ENCODE data around the gene FAM13B.
"Not testable (repeated sequence)": the region's sequence is repeated elsewhere in the genome, so short reads cannot be mapped to it uniquely, and the experiment has no call there.

The FAM13B gene

DNA sequence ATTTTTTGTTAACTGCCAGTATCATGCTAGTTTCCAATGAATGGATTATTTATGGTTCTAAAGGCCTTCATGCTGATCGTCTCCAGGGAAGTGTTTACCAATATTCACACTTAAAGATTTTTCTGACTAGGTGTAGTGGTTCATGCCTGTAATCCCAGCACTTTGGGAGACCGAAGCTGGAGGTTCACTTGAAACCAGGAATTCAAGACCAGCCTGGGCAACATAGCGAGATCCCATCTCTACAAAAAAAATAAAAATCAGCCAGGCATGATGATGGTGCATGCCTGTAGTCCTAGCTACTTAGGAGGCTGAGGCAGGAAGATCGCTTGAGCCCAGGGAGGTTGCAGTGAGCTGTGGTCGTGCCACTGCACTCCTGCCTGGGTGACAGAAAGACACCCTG is 43.5 kb downstream of the FAM13B start:
- no peak for DNase-seq

- no peak for DNase-seq
These were observed 57.7 kb downstream of the FAM13B start for GRCh38 chr5:137975208-137975607.

GRCh38 chr5:137970384-137970783 is 62.5 kb downstream of the FAM13B start:
- DNase-seq: not testable (repeated sequence)

DNA sequence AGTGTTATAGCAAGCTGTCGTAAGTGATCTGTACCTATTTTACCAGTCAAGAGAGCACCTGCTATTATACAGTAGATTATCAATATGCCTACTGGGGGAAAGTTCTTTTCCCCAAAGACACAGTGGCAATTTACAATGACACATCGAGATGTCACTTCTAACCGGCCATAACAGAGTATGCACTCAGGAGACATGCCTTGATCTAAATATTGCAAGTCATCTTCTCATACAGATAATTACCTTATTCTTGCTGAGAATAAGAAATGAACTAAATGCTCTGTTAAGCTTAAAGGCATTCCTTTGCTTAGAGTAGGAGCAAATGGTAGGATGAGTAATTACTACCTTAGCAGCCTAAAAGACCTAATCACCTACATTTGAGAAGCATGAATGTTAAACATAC is 72.1 kb downstream of the FAM13B start:
- DNase-seq: no peak

- no peak for DNase-seq
These were observed 72.7 kb downstream of the FAM13B start for GRCh38 chr5:137960141-137960540.

DNA sequence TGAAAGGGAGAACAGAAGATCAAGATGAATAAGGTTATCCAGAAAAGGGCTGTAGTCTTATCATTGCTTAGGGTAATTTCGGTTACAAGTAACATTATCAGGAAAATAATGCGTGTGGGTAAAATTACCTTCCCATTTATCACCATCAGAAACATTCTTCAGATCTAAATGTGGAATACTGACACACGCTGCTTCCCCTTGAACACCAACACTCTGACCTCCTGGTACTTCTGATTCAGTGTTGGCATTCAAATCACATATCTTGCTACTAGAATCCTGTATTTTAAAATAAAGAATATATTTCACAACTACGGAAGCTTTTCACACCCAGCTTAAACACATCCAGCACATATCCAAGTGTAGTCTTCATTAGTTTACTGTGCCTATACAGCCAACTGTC is 73.4 kb downstream of the FAM13B start:
- DNase-seq: no peak

- no peak for DNase-seq
These were observed 74.9 kb downstream of the FAM13B start for GRCh38 chr5:137957948-137958347.

DNA sequence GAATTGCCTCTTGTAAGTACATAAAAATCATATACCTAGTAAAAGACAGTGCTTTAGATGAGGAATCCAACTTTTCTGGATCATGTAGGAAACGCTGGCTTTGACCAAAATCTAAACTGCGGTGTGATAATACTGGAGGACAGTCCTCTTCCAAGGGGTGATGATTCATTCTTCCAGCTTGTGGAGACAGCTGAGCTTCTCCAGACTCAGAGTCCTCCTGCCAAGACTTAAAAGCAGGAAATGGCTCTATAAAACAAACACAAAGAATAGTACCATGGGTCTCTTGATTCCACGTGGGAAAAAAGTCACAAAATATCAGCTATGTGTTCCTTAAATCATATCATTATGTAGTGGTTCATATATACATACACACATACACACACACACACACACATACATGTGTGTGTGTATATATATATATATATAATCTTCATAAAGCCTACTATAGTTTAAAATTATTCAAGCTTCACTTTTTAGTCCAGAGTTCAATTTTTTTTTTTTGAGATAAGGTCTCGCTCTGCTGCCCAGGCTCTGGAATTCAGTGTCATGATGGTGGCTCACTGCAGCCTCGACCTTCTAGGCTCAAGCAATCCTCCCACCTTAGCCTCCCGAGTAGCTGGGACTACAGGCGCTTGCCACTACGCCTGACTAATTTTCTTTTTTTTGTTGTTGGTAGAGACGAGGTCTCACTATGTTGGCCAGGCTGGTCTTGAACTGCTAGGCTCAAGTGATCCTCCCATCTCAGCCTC is 78.6 kb downstream of the FAM13B start:
- no peak for DNase-seq

- DNase-seq: no peak
These were observed 87.1 kb downstream of the FAM13B start for GRCh38 chr5:137945825-137946224.

DNA sequence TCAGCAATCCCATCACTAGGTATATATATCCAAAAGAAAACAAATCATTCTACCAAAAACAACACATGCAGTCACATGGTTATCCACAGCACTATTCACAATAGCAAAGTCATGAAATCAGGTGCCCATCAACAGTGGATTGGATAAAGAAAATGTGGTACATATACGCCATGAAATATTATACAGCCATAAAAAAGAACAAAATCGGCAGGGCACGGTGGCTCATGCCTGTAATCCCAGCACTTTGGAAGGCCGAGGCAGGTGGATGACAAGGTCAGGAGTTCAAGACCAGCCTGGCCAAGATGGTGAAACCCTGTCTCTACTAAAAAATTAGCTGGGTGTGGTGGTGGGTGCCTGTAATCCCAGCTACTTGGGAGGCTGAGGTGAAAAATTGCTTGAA is 88.6 kb downstream of the FAM13B start:
- not testable (repeated sequence) for DNase-seq

GRCh38 chr5:137939331-137939730 is 93.5 kb downstream of the FAM13B start:
- DNase-seq: no peak

DNA sequence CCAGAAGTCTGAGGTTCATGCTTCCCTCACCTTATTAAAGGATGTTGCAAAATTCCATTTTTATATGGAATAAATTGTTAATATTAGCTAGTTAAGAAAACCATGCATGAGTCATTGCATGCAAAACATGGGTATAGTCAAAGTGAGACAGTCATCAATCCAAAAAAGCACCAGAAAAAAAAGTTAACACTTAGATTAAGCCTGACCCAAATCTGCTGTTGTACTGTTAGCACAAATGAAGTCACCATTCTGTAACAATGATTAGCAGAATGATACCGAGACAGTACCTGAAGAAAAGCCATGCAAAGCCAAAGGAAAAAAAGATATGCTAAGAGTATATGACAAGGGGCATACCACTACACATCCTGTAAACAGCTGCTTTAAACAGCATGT is 94.1 kb downstream of the FAM13B start:
- no peak for DNase-seq

DNA sequence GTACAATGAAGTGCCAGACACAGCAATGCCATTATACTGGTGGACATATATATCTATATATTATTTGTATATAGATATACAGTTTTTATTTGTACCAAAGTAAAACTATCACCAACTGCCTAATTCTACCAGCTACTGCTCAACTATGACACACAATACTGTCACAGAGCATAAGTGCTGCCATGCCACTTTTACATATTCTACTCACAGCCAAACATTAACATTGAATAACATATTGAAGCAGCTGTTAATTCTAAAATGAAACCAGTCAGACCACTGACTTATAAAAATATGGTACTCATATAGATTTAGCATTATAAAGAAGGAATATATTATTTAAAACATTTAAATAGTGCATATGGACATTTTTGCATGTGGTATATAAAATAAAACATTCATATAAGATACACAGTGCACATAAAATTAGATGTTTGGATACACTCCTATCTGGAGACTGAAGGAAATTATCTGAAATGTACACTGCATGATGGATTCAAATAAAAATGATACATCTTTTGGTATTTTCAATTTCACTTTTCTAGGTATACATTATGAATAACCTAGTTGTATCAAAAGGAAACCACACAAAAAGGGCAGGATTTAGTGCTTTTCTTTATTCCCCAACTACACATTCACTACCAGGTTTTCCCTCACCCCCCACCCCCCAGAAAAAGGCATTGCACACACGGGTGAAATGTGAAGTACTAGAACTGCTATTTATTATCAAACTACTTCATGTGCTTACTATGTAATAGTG is 94.7 kb downstream of the FAM13B start:
- DNase-seq: no peak

- DNase-seq: no peak
These were observed 97.2 kb downstream of the FAM13B start for GRCh38 chr5:137935694-137936093.

GRCh38 chr5:137935190-137935589 is 97.7 kb downstream of the FAM13B start:
- no peak for DNase-seq

DNA sequence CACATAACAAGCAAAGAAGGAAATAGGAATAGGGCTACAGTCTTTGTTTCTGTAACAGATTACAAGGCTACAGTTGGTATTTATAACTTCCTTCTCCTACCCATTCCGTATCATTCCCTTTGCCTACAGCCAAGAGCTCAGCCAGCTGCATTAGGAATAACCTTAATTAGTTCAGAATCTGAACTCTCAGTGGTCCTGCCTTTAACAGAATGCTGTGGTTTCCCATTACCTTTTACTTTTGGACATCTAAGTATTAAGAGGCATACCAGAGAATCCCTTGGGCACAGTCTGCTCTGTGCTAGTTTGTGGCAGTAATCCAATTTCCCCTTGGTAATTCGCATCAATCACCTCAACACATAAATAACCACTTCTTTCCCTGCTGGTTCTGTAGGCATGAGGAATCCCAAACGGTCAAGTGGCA is 99.4 kb downstream of the FAM13B start:
- DNase-seq: no peak

GRCh38 chr5:137932800-137933199 is 100.1 kb downstream of the FAM13B start:
- DNase-seq: no peak

DNA sequence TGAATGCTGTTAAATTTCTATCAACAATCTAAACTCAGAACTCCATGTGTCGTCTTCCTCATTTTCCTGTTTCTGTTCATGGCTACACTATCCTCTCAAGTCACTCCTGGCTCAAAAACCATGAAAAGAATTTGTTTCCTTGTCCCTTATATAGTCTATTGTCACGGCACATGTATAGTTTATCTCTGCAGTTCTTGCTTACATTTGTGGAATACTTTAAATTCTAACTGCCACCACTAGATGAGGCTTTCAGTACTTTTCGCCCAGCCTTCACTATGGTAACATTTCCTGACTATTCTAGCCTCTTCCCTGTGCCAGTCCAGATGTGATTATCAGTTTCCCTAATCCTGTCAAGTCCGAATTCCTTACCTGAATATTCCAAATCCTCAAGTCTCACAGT is 109.0 kb downstream of the FAM13B start:
- DNase-seq: no peak

DNA sequence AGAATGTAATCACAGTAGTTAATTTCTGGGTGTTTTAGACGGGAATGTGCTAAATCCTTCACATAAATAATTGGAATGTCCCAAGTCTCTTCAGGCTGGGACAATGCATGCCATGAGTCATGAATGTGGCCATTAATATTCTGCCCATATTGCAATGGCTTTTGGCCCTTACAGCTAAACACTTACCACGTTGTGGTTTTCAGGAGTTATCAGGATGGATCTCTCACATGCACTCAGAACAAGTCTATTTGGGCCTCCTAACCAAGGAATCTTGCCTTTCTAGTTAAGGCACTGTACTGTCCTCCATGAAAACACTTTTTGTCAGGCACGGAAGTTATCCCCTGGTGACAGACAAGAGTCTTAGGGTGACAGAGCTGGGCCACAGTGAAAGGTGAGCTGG is 110.9 kb downstream of the FAM13B start:
- DNase-seq: peak in 1 of 56 donors; percentile 18

GRCh38 chr5:137916923-137917322 is 116.0 kb downstream of the FAM13B start:
- no peak for DNase-seq

GRCh38 chr5:137914758-137915157 is 118.1 kb downstream of the FAM13B start:
- no peak for DNase-seq

DNA sequence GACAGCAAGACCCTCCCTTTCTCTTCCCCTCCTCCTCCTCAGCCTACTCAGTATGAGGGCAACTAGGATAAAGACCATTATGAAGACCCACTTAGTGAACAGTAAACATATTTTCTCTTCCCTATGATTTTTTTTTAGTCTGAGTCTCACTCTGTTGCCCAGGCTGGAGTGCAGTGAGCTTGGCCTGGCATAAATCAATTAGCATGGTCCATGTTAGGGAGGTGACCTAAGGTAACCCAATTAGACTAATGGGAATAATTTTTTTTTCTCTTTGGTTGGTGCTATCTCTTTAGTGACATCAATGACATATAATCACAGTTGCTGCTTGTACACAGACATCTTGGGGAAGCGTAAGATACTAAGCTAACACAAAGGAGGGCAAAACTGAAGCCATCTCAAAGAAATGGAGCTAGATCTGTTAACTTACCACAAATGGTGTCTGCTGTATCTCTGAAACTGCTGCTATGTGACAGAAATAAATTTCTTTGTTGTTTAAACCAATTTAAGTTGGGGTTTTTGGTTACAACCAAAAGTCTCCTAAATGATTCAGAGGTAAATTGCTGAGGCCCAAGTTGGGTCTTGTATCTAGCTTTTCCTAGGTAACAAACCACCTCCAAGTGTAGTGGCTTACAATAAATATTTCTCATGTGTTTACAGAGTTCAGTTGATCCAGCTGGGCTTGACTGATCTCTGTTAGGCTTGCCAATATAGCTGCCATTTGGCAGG is 130.3 kb downstream of the FAM13B start:
- no peak for DNase-seq
